DND-41 (cell line): Measurements from ENCODE around the gene PPDPF.
"Not testable (repeated sequence)": the region's sequence is repeated elsewhere in the genome, so short reads cannot be mapped to it uniquely, and the experiment has no call there.

Source experiments
- ATAC-seq: fragments of 200-7000 bp; cut with Tn5 transposase; 3 replicates; pipeline ENCODE4 v1.9.1; 2021; ENCODE audit warnings: low read depth; ENCODE audit not compliant: insufficient read depth
- DNase-seq: peaks from one replicate; pipeline ENCODE4 v3.0.0-alpha.2; 2020
- H2AFZ ChIP-seq: 2 replicates; pipeline ENCODE4 v1.6.0; 2012; ENCODE audit warnings: low read depth, low read length
- H3K27ac ChIP-seq: 2 replicates; pipeline ENCODE4 v1.5.1; 2012; ENCODE audit warnings: low read length, inconsistent platforms
- H3K27me3 ChIP-seq: fragments of 200-600 bp; sonication (generic); 2 replicates; pipeline ENCODE4 v1.6.0; 2012; ENCODE audit warnings: low read length, mild to moderate bottlenecking, inconsistent platforms; ENCODE audit not compliant: insufficient read depth, poor library complexity
- H3K36me3 ChIP-seq: 2 replicates; pipeline ENCODE4 v1.5.1; 2012; ENCODE audit warnings: low read length, inconsistent platforms; ENCODE audit not compliant: insufficient read depth
- H3K4me1 ChIP-seq: 2 replicates; pipeline ENCODE4 v1.5.1; 2012; ENCODE audit warnings: mild to moderate bottlenecking, low read length; ENCODE audit not compliant: insufficient read depth
- H3K4me2 ChIP-seq: 2 replicates; pipeline ENCODE4 v1.6.0; 2012; ENCODE audit warnings: mild to moderate bottlenecking, moderate library complexity, low read length, inconsistent platforms; ENCODE audit not compliant: insufficient read depth
- H3K4me3 ChIP-seq, 2 experiments: fragments of 200-600 bp in 1 of 2; shearing (Covaris generic) in 1 of 2; 2 replicates each; pipeline ENCODE4 v1.5.1; 2012 to 2016; ENCODE audit warnings: inconsistent platforms in 2 of 2, low read length in 2 of 2, mild to moderate bottlenecking in 2 of 2, low read depth in 1 of 2, moderate library complexity in 1 of 2
- H3K79me2 ChIP-seq: 2 replicates; pipeline ENCODE4 v1.6.0; 2012; ENCODE audit warnings: low read length, inconsistent platforms; ENCODE audit not compliant: insufficient read depth
- H3K9ac ChIP-seq: 2 replicates; pipeline ENCODE4 v1.6.0; 2012; ENCODE audit warnings: low read depth, mild to moderate bottlenecking, inconsistent platforms, low read length, moderate library complexity
- H3K9me3 ChIP-seq: 2 replicates; pipeline ENCODE4 v1.5.1; 2012; ENCODE audit warnings: low read length, moderate library complexity, mild to moderate bottlenecking, inconsistent platforms; ENCODE audit not compliant: insufficient read depth, severe bottlenecking
- H4K20me1 ChIP-seq: 2 replicates; pipeline ENCODE4 v1.6.0; 2012; ENCODE audit warnings: low read length; ENCODE audit not compliant: insufficient read depth
- EZH2 ChIP-seq: IDR thresholded peaks from 3 replicates; pipeline ENCODE4 v1.6.1; 2012; ENCODE audit warnings: borderline replicate concordance, low read depth, mild to moderate bottlenecking, moderate library complexity, low read length, inconsistent platforms; ENCODE audit not compliant: severe bottlenecking
- TF ChIP-seq, protein P1 (sequence below): IDR thresholded peaks from 2 replicates; pipeline ENCODE4 v1.5.1; 2012; ENCODE audit warnings: borderline replicate concordance, low read length, moderate library complexity, mild to moderate bottlenecking; ENCODE audit not compliant: poor library complexity, severe bottlenecking; ENCODE audit errors: extremely low read depth

The PPDPF gene

DNA sequence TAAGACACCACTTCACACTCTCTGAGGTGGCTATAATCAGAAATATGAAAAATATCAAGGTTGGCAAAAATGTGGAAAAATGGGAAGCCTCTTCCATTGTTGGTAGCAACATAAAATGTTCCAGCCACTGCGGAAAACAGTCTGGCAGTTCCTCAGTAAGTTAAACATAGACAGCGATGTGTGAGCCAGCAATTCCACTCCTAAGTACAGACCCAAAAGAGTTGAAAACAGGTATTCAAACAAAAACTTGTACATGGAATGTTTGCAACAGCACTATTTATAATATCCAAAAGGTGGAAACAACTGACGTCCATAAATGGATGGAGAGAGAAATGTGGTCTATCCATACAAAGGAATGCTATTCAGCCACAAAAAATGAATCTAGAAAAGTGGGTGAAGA, 7.4 kb upstream of the PPDPF start:
- Histone ChIP-seq H3K27me3 (peaks cover 5% of the 10 kb centered on the region), H3K27ac (no peak overlapping the region), H3K36me3 (no peaks in the 10 kb centered on the region), H3K4me1 (no peaks in the 10 kb centered on the region), H3K4me3 (no peak overlapping the region), H3K79me2 (no peaks in the 10 kb centered on the region), H3K4me2 (no peak overlapping the region), H4K20me1 (no peaks in the 10 kb centered on the region; the same call in 1 of the 2 replicates), H3K9me3 (no peaks in the 10 kb centered on the region), H3K9ac (no peak overlapping the region), H2AFZ (no peak overlapping the region)
- ATAC-seq (no peak), DNase-seq (no peak)
- TF ChIP-seq, protein P1, sequence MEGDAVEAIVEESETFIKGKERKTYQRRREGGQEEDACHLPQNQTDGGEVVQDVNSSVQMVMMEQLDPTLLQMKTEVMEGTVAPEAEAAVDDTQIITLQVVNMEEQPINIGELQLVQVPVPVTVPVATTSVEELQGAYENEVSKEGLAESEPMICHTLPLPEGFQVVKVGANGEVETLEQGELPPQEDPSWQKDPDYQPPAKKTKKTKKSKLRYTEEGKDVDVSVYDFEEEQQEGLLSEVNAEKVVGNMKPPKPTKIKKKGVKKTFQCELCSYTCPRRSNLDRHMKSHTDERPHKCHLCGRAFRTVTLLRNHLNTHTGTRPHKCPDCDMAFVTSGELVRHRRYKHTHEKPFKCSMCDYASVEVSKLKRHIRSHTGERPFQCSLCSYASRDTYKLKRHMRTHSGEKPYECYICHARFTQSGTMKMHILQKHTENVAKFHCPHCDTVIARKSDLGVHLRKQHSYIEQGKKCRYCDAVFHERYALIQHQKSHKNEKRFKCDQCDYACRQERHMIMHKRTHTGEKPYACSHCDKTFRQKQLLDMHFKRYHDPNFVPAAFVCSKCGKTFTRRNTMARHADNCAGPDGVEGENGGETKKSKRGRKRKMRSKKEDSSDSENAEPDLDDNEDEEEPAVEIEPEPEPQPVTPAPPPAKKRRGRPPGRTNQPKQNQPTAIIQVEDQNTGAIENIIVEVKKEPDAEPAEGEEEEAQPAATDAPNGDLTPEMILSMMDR: no peak
- no peak for TF ChIP-seq EZH2

DNA sequence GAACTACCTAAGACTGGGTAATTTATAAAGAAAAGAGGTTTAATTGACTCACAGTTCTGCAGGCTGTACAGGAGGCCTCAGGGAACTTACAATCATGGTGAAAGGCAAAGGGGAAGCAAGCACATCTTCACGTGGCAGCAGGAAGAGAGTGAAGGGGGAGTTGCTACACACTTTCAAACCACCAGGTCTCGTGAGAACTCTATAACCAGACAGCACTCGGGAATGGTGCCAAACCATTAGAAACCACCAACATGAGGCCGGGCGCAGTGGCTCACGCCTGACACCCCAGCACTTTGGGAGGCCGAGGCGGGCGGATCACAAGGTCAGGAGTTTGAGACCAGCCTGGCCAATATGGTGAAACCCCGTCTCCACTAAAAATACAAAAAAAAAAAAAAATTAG, 6.0 kb upstream of the PPDPF start:
- H3K4me2 ChIP-seq, H3K9ac ChIP-seq, H3K4me3 ChIP-seq, H3K27me3 ChIP-seq, H3K79me2 ChIP-seq, H3K9me3 ChIP-seq, DNase-seq, ATAC-seq, H3K4me1 ChIP-seq, H2AFZ ChIP-seq, H4K20me1 ChIP-seq, H3K27ac ChIP-seq, H3K36me3 ChIP-seq: not testable (repeated sequence)

DNA sequence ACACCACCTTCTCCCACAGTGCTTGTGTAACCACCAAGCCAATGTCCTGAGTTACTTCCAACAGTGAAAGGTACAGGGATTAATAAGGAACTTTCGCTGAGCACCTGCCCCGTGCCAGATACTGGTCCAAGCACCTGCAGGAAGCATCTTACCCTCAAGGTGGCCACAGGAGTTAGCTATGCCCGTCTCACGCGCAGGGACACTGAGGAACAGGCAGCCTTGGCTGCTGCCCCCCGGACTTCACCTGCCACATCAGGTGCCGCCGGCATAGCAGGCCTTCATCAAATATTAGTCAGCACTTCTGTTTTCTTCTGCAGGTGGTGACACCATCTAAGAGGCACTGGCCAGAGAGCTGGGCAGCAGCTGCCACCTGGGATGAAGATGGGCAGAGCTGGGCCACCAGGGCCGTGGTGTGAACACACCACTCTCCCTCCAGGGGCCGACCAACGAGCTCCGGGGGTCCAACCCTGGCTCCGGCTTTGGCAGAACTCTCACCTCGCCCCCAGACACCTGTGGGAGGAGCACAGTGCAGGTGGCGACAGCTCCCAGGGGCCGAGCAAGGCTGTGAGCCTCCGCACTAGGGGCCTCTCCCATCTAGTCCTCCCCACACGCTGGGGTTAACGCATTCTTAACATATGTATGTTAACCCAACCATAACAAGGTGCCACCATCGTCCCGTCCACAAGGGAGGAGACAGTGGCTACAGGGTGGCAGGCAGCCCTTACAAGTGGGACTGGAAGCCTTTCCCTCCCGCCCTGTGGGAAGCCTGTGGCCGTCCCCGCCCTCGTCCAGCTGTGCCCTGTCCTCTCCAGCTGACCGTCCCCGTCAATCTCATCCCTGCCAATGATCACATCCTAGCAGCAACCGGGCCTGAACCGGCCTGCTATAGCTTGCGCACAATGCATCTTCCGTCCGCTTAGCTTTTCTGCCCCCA, 2.9 kb upstream of the PPDPF start:
- peaks cover 27% of the 10 kb centered on the region for H3K4me1 ChIP-seq
- H3K9ac ChIP-seq: no peak overlapping the region
- no peak overlapping the region for H3K4me3 ChIP-seq
- no peak for TF ChIP-seq EZH2
- TF ChIP-seq, protein P1: no peak
- H4K20me1 ChIP-seq: peaks cover 14% of the 10 kb centered on the region
- ATAC-seq: no peak
- peaks cover 5% of the 10 kb centered on the region for H3K27me3 ChIP-seq
- no peak overlapping the region for H3K4me2 ChIP-seq
- no peak overlapping the region for H3K27ac ChIP-seq
- no peak for DNase-seq
- H3K9me3 ChIP-seq: no peaks in the 10 kb centered on the region
- no peak overlapping the region for H2AFZ ChIP-seq
- H3K79me2 ChIP-seq: peaks cover 11% of the 10 kb centered on the region
- peaks cover 14% of the 10 kb centered on the region for H3K36me3 ChIP-seq

DNA sequence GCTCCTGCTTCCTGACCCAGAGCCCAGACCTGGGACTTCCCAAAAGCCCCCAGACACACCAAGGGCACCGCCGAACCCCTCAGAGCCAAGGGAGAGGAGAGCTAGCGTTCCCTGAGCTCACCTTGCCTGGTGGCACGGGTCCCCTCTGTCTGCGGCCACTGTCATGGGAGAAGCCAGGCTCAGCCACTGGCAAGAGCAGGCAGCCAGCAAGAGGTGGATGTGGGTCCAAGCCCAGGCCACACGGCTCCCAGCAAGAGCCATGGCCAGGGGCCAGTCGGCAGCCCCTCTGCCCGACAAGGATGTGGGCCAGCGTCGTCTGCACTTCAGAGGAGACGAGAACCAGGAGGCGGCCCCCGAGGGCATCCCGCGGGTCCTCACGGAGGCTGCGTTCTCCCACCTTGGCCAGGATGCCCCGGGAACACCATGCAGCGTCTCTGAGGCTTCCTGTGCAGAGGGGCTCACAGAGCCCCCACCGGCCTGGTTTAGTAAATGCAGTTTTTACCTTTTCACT, 2.2 kb upstream of the PPDPF start:
- Histone ChIP-seq H3K4me3 (no peak overlapping the region), H3K9ac (no peak overlapping the region), H3K4me2 (no peak overlapping the region), H2AFZ (no peak overlapping the region), H3K79me2 (peaks cover 11% of the 10 kb centered on the region), H3K36me3 (peaks cover 22% of the 10 kb centered on the region), H3K4me1 (peaks cover 27% of the 10 kb centered on the region), H3K27me3 (peaks cover 5% of the 10 kb centered on the region), H3K27ac (no peak overlapping the region), H3K9me3 (peaks cover 5% of the 10 kb centered on the region), H4K20me1 (peaks cover 21% of the 10 kb centered on the region)
- ATAC-seq (no peak), DNase-seq (no peak)
- TF ChIP-seq EZH2: no peak
- TF ChIP-seq, protein P1: no peak
